ENCODE results near the gene CACYBP.
"Not testable (repeated sequence)": the region's sequence is repeated elsewhere in the genome, so short reads cannot be mapped to it uniquely, and the experiment has no call there.

CACYBP gene

GRCh38 chr1:175015243-175015642 is 15.5 kb downstream of the CACYBP start:
- no peak for DNase-seq

DNA sequence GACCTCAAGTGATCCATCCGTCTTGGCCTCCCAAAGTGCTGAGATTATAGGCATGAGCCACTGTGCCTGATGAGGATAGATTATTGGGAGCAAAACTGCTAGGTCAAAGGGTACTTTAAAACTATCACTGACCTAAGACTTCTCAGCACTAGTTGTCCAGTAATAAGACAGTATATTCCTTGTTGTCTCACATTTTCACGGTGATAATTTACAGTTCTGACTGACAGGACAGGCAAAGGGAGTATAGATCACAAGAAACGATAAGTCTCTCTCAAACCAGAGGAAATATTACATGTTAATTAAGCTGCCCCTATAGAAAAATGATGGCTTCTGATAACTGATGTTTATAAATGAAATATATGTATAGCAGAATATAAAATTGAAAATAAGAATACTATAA is 19.8 kb downstream of the CACYBP start:
- DNase-seq, result no peak

DNA sequence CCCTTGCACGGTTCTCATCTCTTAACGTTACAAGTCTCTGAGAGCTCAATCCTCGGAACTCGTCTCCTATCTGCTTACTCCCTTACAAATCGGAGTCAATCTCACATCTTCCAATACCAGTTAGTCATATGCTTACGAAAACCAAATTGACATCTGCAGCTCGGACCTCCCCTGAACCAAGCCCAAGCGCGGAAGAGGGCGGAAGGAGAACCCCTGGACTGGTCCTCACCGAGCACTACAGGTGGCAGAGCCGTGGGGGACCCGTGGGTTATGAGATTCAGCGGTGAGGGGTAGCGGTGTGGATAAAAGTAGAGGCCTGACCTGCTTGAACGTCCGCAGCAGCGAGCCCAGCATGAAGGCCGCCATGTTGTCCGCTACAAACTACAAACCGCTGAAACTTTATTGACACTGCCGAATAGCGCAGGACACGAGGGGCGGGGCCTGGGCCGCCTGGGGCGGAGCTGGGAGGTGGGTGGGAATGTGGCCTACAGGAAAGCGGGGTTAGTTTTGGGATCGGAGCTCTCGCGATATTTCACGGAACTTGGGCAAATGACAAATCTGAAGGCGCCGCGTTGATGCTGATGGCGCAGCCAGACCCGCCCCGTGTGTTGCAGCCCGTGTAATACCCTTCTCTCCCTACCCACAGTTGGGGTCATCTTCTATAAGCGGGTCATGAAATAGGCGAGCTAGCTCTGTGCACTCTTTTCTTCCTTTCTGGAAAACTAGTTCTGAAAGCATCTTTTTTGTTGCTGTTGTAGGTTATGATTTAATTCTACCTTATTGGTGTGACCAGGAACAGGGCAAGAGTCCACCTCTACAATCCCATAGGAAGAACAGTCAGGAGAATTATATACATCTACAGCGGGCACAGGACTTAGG is 23.5 kb downstream of the CACYBP start, which contains the start of gene MRPS14:
MRPS14 (minus strand) TSS at position 383 of the 879 bp plus-strand sequence; CDS start at position 366, 17 bp downstream.
- DNase-seq, result peak; percentile 96

DNA sequence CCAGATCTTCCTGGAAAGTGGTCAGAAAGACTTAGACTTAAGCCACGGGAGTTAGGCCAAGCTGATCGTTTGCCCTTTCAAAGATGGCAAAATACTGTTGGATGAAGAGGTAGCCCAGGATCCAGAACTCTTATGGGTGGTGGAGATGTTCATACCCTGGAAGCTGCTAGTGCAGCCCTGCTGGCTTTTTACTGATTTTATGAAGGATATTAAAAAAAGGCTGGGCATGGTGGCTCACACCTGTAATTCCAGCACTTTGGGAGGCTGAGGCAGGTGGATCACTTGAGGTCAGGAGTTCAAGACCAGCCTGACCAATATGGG is 24.1 kb downstream of the CACYBP start:
- not testable (repeated sequence) for DNase-seq

- no peak for DNase-seq
These were observed 25.0 kb downstream of the CACYBP start for GRCh38 chr1:175024773-175025172.

DNA sequence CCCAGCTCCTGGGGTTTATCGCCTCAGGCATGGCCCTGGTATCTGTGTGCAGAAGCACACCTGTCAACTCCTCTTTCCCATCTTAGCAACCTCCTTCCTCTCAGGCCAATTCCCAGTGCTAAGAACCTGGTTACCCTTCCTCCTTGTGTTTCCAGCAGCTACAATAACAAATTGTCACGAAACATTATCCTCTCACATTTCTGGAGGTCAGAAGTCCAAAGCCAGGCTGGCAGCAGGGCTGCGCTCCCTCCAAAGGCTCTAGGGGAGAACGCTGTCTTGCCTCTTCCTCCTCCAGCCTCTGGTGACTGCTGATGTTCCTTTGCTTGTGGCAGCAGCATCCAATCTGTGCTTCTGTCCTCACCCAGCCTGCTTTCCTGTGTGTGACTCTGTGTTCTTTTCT is 34.2 kb downstream of the CACYBP start:
- no peak for DNase-seq

GRCh38 chr1:175034775-175035174 is 35.0 kb downstream of the CACYBP start:
- no peak for DNase-seq

- DNase-seq, result no peak
These were observed 36.1 kb downstream of the CACYBP start for GRCh38 chr1:175035865-175036264.

- DNase-seq, result no peak
These were observed 36.7 kb downstream of the CACYBP start for GRCh38 chr1:175036476-175036875.

DNA sequence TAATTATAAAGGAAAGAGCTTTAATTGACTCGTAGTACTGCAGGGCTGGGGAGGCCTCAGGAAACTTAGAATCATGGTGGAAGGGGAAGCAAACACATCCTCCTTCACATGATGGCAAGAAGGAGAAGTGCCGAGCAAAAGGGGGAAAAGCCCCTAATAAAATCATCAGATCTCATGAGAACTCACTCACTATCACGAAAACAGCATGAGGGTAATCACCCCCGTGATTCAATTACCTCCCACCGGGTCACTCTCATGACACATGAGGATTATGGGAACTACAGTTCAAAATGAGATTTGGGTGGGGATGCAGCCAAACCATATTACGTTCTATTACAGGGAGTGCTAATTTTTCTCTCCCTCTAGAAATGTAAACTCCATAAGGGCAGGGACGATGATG is 37.7 kb downstream of the CACYBP start:
- DNase-seq, result no peak

- no peak for DNase-seq
These were observed 40.7 kb downstream of the CACYBP start for GRCh38 chr1:175040324-175040879.

DNA sequence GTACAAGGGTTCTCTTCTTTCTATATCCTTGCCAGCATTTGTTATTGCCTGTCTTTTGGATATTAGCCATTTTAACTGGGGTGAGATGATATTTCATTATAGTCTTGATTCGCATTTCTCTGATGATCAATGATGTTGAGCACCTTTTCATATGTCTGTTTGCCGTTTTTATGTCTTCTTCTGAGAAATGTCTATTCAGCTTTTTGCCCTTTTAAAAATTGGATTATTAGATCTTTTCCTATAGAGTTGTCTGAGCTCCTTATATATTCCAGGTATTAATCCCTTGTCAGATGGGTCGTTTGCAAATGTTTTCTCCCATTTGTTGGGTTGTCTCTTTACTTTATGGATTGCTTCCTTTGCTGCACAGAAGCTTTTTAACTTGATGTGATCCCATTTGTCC is 42.9 kb downstream of the CACYBP start:
- DNase-seq, result no peak

DNA sequence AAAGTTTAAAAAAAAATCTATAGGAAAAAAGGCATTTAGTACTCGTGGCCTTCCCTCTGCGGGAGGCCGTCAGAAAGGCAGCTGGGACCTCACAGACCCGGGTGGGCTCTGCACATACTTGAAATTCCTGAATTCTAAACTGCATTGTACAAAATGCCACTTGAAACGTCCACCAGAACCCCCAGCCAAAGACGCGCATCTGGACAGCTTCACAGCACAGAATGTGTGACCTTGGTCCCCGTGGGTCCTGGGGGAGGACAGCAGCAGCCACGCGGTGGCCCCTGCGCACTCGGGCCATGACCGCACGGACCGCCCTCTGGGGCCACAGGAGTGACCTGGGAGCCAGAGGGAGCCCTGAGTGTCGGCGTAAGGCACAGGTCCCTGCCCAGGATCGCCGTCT is 44.1 kb downstream of the CACYBP start:
- no peak for DNase-seq

GRCh38 chr1:175044591-175044990 is 44.8 kb downstream of the CACYBP start:
- not testable (repeated sequence) for DNase-seq

DNA sequence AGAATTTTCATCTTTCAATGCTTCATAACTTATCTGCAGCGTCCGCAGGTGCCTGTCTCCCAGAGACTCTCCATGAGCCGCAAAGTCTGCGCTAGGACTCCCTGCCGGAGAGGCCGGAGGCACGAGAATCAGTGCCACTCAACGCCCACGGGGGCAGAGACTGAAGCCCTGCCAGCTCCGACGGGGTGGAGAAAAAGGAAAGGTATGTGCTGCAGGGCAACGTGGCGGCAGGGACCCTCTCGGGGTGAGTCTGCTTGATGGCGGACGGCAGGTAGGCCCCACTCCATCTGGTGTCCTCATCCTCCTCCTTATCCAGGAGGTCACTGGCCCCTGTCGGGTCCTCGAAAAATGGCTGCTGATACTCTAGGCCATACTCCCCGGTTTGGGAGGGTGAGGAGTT is 45.4 kb downstream of the CACYBP start:
- no peak for DNase-seq

DNA sequence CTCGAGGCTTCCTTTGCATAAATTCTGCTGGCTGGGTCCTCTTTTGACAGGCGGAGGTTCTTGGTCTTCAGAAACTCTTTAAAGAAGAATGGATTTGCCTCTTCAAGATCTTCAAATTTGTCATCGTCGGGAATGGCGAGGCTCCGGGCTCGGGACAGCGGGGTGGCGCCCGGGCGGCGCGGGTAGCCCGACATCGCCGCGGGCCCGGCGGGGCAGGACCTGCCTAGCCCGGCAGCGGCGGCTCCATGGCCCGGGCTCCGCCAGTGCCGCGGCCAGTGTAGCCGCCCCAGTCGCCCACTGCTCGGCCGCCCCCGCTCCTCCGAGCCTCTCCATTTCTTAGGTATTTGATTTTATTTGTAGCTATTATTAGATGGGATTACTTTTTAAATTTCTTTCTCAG is 45.8 kb downstream of the CACYBP start:
- DNase-seq, result no peak

- DNase-seq, result no peak
These were observed 51.2 kb downstream of the CACYBP start for GRCh38 chr1:175050992-175051391.

DNA sequence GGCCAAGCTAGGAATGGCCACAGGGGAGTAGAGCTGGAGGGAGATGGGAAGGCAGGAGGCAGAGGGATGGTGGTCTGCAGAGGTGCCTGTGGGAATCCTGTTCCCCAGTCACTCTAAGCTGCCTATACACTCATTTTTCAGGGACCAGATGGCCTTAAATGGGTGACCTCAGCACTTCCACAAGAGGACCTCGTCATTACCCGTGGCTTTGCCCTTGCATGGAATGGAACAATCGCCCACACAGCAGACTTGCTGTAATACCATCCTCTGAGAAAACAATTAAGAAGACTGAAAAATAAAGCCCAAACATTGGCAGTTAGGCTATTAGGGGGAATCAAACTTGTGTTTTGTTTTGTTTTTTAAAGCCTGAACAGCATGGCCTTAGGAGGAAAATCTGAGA is 55.0 kb downstream of the CACYBP start:
- DNase-seq, result no peak

All from stimulated activated naive CD4-positive, alpha-beta T cell treated with Interleukin-2 at 50 U/mL for 16 hours (primary cell).